ENCODE results near the gene ZBTB9. TPM values are rescaled to one million over a fixed set of nuclear protein-coding genes. Genes with fewer than 3 reads are reported as not detected.

The ZBTB9 gene
- total RNA-seq, 1 donor from 2014 or later, result 7.6 TPM

- Histone ChIP-seq H3K36me3 (ENCODE audit: control insufficient read depth, insufficient read depth, low read length) (no peaks in the 10 kb centered on the region), H3K27me3 (ENCODE audit: control insufficient read depth, insufficient read depth, low read length) (no peaks in the 10 kb centered on the region), H3K4me3 (ENCODE audit: low read depth, low read length) (no peak overlapping the region)
- no peak for DNase-seq (ENCODE audit: low read depth)
- TF ChIP-seq CTCF (IDR thresholded peaks at IDR 0.05; ENCODE audit: insufficient read depth, low read length, poor library complexity, severe bottlenecking), result no peak
These were observed 36.2 kb downstream of the ZBTB9 start for GRCh38 chr6:33490621-33491020.

GRCh38 chr6:33492093-33492492 is 37.7 kb downstream of the ZBTB9 start:
- DNase-seq (ENCODE audit: low read depth), result no peak
- Histone ChIP-seq H3K4me3 (ENCODE audit: low read depth, low read length) (no peak overlapping the region), H3K36me3 (ENCODE audit: control insufficient read depth, insufficient read depth, low read length) (no peaks in the 10 kb centered on the region), H3K27me3 (ENCODE audit: control insufficient read depth, insufficient read depth, low read length) (no peaks in the 10 kb centered on the region)
- TF ChIP-seq CTCF (IDR thresholded peaks at IDR 0.05; ENCODE audit: insufficient read depth, low read length, poor library complexity, severe bottlenecking), result no peak

GRCh38 chr6:33497157-33497556 is 42.8 kb downstream of the ZBTB9 start:
- no peak for DNase-seq (ENCODE audit: low read depth)
- no peaks in the 10 kb centered on the region for H3K36me3 ChIP-seq (ENCODE audit: control insufficient read depth, insufficient read depth, low read length)
- peaks cover 4% of the 10 kb centered on the region for H3K27me3 ChIP-seq (ENCODE audit: control insufficient read depth, insufficient read depth, low read length)
- TF ChIP-seq CTCF (IDR thresholded peaks at IDR 0.05; ENCODE audit: insufficient read depth, low read length, poor library complexity, severe bottlenecking), result no peak
- no peak overlapping the region for H3K4me3 ChIP-seq (ENCODE audit: low read depth, low read length)

GRCh38 chr6:33502486-33502885 is 48.1 kb downstream of the ZBTB9 start:
- Histone ChIP-seq H3K27me3 (ENCODE audit: control insufficient read depth, insufficient read depth, low read length) (peaks cover 4% of the 10 kb centered on the region), H3K4me3 (ENCODE audit: low read depth, low read length) (no peak overlapping the region), H3K36me3 (ENCODE audit: control insufficient read depth, insufficient read depth, low read length) (no peaks in the 10 kb centered on the region)
- no peak for TF ChIP-seq CTCF (IDR thresholded peaks at IDR 0.05; ENCODE audit: insufficient read depth, low read length, poor library complexity, severe bottlenecking)
- DNase-seq (ENCODE audit: low read depth), result no peak

- no peak for DNase-seq (ENCODE audit: low read depth)
- no peak overlapping the region for H3K4me3 ChIP-seq (ENCODE audit: low read depth, low read length)
- H3K27me3 ChIP-seq (ENCODE audit: control insufficient read depth, insufficient read depth, low read length), result peaks cover 2% of the 10 kb centered on the region
- no peaks in the 10 kb centered on the region for H3K36me3 ChIP-seq (ENCODE audit: control insufficient read depth, insufficient read depth, low read length)
- no peak for TF ChIP-seq CTCF (IDR thresholded peaks at IDR 0.05; ENCODE audit: insufficient read depth, low read length, poor library complexity, severe bottlenecking)
These were observed 50.1 kb downstream of the ZBTB9 start for GRCh38 chr6:33504486-33504885.

GRCh38 chr6:33505548-33506370 is 51.4 kb downstream of the ZBTB9 start:
- no peak overlapping the region for H3K4me3 ChIP-seq (ENCODE audit: low read depth, low read length)
- H3K27me3 ChIP-seq (ENCODE audit: control insufficient read depth, insufficient read depth, low read length), result peaks cover 3% of the 10 kb centered on the region
- H3K36me3 ChIP-seq (ENCODE audit: control insufficient read depth, insufficient read depth, low read length), result no peaks in the 10 kb centered on the region
- TF ChIP-seq CTCF (IDR thresholded peaks at IDR 0.05; ENCODE audit: insufficient read depth, low read length, poor library complexity, severe bottlenecking), result no peak
- no peak for DNase-seq (ENCODE audit: low read depth)

Data from kidney epithelial cell (primary cell).